Natural killer cell (primary cell): ENCODE data around the gene MPV17L2. TPM values are rescaled to one million over a fixed set of nuclear protein-coding genes. Genes with fewer than 3 reads are reported as not detected.

Experiments
- ATAC-seq, 3 donors: fragments of 150-1000 bp in 2 of 3; fragments of 200-7000 bp in 1 of 3; cut with Tn5 transposase; 1 replicate in 1 of 3; 2 replicates in 2 of 3; pipeline ENCODE4 v1.10.0; 2021; ENCODE audit warnings: mild to moderate bottlenecking in 2 of 3, moderate library complexity in 2 of 3
- DNase-seq, 2 donors: peaks; one replicate each; pipeline versions ENCODE4 v3.0.0 to v3.0.0-alpha.2; 2013 to 2021; ENCODE audit warnings: mixed read lengths in 1 of 2
- H3K27ac ChIP-seq: one replicate; pipeline ENCODE4 v1.5.1; 2013; ENCODE audit warnings: mild to moderate bottlenecking, low read length
- H3K27me3 ChIP-seq: one replicate; pipeline ENCODE4 v1.6.1; 2013; ENCODE audit warnings: low read length; ENCODE audit not compliant: control insufficient read depth, insufficient read depth
- H3K36me3 ChIP-seq: one replicate; pipeline ENCODE4 v1.6.1; 2013; ENCODE audit warnings: low read length; ENCODE audit not compliant: control insufficient read depth, insufficient read depth
- H3K4me1 ChIP-seq: one replicate; pipeline ENCODE4 v1.6.1; 2013; ENCODE audit warnings: low read length; ENCODE audit not compliant: control insufficient read depth, insufficient read depth
- H3K4me3 ChIP-seq: one replicate; pipeline ENCODE4 v1.5.1; 2013; ENCODE audit warnings: low read length
- H3K9me3 ChIP-seq: one replicate; pipeline ENCODE4 v1.6.1; 2013; ENCODE audit warnings: low read length; ENCODE audit not compliant: control insufficient read depth, insufficient read depth
- H3K27ac Mint-ChIP-seq, 2 donors: one replicate each; pipeline ENCODE4 v1.8.0; 2022; ENCODE audit warnings: mild to moderate bottlenecking in 2 of 2, mixed read lengths in 2 of 2, moderate library complexity in 1 of 2
- H3K27me3 Mint-ChIP-seq, 2 donors: one replicate each; pipeline ENCODE4 v1.8.0; 2022; ENCODE audit warnings: low read depth in 2 of 2, mixed read lengths in 2 of 2
- H3K36me3 Mint-ChIP-seq: one replicate; pipeline ENCODE4 v1.8.0; 2022; ENCODE audit warnings: mixed read lengths
- H3K4me1 Mint-ChIP-seq, 2 donors: one replicate each; pipeline ENCODE4 v1.8.0; 2022; ENCODE audit warnings: mixed read lengths in 2 of 2
- H3K4me3 Mint-ChIP-seq: one replicate; pipeline ENCODE4 v1.8.0; 2022; ENCODE audit warnings: mild to moderate bottlenecking, moderate library complexity, mixed read lengths
- H3K9me3 Mint-ChIP-seq, 2 donors: one replicate each; pipeline ENCODE4 v1.8.0; 2022; ENCODE audit warnings: mixed read lengths in 2 of 2
- WGBS: methylation state at CpG from one replicate; pipeline ENCODE4 v1.1.7; 2013; ENCODE audit warnings: missing lambda C conversion rate; ENCODE audit not compliant: insufficient coverage; 5-methylcytosine and 5-hydroxymethylcytosine counted together
- intact Hi-C: fragments of 100-400 bp; cut with micrococcal nuclease; formaldehyde crosslinking; loops from one replicate; pipeline ENCODE4 v1.14.2; 2022
- total RNA-seq, 4 donors: library from RNA; stranded (reverse); fragments of 120-200 nt in 1 of 4; gene quantifications; one replicate each; pipeline versions ENCODE4 v1.2.3 to v1.2.4, GENCODE V29; 2013 to 2022
- TF ChIP-seq, protein P1 (sequence below): fragments of 200-600 bp; IDR thresholded peaks from one replicate; pipeline ENCODE4 v1.8.0; 2022; ENCODE audit warnings: antibody characterized with exemption

The MPV17L2 gene
- total RNA-seq, 3 donors from 2014 or later (not counting 1 experiment from before 2014, with no cell fraction given): 4.1 to 5.6 (median 4.5) TPM

DNA sequence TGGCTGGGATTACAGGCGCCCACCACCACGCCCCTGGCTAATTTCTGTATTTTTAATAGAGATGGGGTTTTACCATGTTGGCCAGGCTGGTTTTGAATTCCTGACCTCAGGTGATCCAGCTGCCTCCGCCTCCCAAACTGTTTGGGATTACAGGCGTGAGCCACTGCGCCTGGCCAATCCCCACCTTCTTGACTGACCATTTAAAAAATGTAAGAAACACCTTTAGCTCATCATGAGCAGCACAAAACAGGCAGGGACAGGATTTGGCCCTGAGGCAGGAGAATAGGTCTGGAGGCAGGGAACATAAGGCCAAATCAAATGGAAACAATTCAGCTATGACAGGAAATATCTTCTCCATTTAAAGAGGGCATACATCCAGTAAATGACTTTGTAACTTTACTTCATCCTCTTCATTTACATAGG is 1.4 kb upstream of the MPV17L2 start:
- no peaks in the 10 kb centered on the region for H3K27me3 ChIP-seq
- peaks cover 26 to 29% of the 10 kb centered on the region in 2 donors for H3K4me1 Mint-ChIP-seq
- ATAC-seq (no peak), DNase-seq (no peak)
- no peaks in the 10 kb centered on the region for H3K9me3 Mint-ChIP-seq
- no peaks in the 10 kb centered on the region for H3K9me3 ChIP-seq
- TF ChIP-seq, protein P1, sequence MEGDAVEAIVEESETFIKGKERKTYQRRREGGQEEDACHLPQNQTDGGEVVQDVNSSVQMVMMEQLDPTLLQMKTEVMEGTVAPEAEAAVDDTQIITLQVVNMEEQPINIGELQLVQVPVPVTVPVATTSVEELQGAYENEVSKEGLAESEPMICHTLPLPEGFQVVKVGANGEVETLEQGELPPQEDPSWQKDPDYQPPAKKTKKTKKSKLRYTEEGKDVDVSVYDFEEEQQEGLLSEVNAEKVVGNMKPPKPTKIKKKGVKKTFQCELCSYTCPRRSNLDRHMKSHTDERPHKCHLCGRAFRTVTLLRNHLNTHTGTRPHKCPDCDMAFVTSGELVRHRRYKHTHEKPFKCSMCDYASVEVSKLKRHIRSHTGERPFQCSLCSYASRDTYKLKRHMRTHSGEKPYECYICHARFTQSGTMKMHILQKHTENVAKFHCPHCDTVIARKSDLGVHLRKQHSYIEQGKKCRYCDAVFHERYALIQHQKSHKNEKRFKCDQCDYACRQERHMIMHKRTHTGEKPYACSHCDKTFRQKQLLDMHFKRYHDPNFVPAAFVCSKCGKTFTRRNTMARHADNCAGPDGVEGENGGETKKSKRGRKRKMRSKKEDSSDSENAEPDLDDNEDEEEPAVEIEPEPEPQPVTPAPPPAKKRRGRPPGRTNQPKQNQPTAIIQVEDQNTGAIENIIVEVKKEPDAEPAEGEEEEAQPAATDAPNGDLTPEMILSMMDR: no peak
- H3K27ac ChIP-seq: peak overlapping the region; percentile 83
- H3K4me3 Mint-ChIP-seq: peak overlapping the region; percentile 86
- H3K36me3 Mint-ChIP-seq: no peaks in the 10 kb centered on the region
- intact Hi-C loops: loop anchor here (1.0 to 5.0 kb wide), 5 partner anchors 13 to 226 kb away; partner anchors contain the start of genes RAB3A and SSBP4
- H3K4me3 ChIP-seq: peak overlapping the region; percentile 59
- H3K4me1 ChIP-seq: peaks cover 27% of the 10 kb centered on the region
- H3K36me3 ChIP-seq: peaks cover 3% of the 10 kb centered on the region
- no peaks in the 10 kb centered on the region for H3K27me3 Mint-ChIP-seq
- 79% methylated on average over 5 of the region's 5 CpGs for WGBS
- peak overlapping the region; percentile 94 to 96 for H3K27ac Mint-ChIP-seq

DNA sequence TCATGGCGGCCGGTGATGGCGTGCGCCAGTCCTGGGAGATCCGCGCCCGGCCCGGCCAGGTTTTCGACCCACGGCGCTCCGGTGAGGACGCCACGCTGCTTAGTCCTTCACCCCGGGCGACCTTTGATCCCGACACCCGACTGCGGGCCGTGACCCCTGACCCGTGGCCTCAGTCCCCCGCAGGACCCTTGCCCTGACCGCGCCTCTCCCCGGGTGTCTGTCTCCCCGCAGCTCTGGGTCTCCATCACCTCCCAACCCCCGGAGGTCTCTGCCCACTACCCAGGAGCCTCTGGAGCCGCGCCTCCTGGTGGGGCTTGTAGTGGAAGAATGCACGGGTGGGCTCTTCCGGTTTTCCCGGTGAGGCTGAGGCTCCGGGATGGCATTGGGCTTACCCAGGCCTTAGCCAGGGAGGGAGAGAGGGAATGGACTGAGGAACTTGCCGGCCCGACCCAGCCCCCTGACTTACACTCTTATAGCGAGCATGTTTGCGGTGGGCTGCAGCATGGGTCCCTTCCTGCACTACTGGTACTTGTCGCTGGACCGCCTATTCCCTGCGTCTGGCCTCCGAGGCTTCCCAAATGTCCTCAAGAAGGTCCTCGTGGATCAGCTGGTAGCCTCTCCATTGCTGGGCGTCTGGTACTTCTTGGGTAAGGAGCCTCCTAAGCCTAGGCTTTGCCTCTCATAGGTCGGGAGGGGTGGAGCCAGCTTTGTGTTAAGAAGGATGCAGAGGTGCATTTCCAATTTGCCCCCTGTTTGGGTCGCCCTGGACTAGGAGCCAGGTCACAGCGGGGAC is 566 bp downstream of the MPV17L2 start:
- ATAC-seq (no peak), DNase-seq (no peak)
- peaks cover 3% of the 10 kb centered on the region for H3K36me3 ChIP-seq
- H3K27ac ChIP-seq: peak overlapping the region; percentile 65
- H3K4me3 ChIP-seq: peak overlapping the region; percentile 73
- peak overlapping the region; percentile 94 to 96 for H3K27ac Mint-ChIP-seq
- intact Hi-C loops: loop anchor here (1.0 to 5.0 kb wide), 3 partner anchors 40 to 224 kb away; partner anchors contain the start of genes PIK3R2 and SSBP4
- 5% methylated on average over 45 of the region's 46 CpGs for WGBS
- H3K9me3 Mint-ChIP-seq: no peaks in the 10 kb centered on the region
- TF ChIP-seq, protein P1: no peak
- H3K4me1 Mint-ChIP-seq: peaks cover 26 to 29% of the 10 kb centered on the region in 2 donors
- H3K36me3 Mint-ChIP-seq: no peaks in the 10 kb centered on the region
- peak overlapping the region; percentile 86 for H3K4me3 Mint-ChIP-seq
- no peaks in the 10 kb centered on the region for H3K27me3 ChIP-seq
- H3K9me3 ChIP-seq: no peaks in the 10 kb centered on the region
- no peaks in the 10 kb centered on the region for H3K27me3 Mint-ChIP-seq
- peaks cover 27% of the 10 kb centered on the region for H3K4me1 ChIP-seq

DNA sequence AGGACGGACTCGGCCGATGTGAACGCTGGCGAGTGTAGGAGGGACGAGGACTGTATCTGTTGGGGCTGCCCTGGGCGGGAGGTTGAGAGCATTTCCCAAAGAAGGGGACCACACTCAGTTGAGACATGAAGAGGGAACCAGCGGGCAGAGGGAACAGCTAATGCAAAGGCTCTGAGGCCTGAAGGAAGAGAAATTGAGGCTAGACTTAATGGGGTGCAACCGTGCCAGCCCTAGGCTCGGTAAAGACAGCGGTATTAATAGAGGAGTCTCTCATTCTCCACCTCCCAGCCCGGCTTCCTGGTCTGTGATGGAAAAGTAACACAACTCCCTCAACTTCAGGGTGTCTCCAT is 1.1 kb downstream of the MPV17L2 start:
- H3K9me3 ChIP-seq: no peaks in the 10 kb centered on the region
- no peak for DNase-seq
- intact Hi-C loops: loop anchor here (5.0 kb wide), 2 partner anchors 83 to 223 kb away; partner anchors contain the start of gene SSBP4
- no peak overlapping the region for H3K4me3 ChIP-seq
- H3K27ac ChIP-seq: no peak overlapping the region
- H3K4me1 ChIP-seq: peaks cover 27% of the 10 kb centered on the region
- TF ChIP-seq, protein P1: no peak
- Mint-ChIP-seq H3K27ac (peak overlapping the region; percentile 94 to 96), H3K4me3 (peak overlapping the region; percentile 86), H3K4me1 (peaks cover 26 to 29% of the 10 kb centered on the region in 2 donors), H3K27me3 (no peaks in the 10 kb centered on the region), H3K36me3 (no peaks in the 10 kb centered on the region), H3K9me3 (no peaks in the 10 kb centered on the region)
- WGBS: 60% methylated on average over 11 of the region's 12 CpGs
- no peak for ATAC-seq
- no peaks in the 10 kb centered on the region for H3K27me3 ChIP-seq
- peaks cover 3% of the 10 kb centered on the region for H3K36me3 ChIP-seq
